NCI-H774 (cell line): ENCODE results near the gene HPS3.
"Not testable (repeated sequence)": the region's sequence is repeated elsewhere in the genome, so short reads cannot be mapped to it uniquely, and the experiment has no call there.

Experiments used
- DNase-seq: peaks from one replicate; lab custom pipeline; 2025; lab: John Stamatoyannopoulos, UW

Gene HPS3

DNA sequence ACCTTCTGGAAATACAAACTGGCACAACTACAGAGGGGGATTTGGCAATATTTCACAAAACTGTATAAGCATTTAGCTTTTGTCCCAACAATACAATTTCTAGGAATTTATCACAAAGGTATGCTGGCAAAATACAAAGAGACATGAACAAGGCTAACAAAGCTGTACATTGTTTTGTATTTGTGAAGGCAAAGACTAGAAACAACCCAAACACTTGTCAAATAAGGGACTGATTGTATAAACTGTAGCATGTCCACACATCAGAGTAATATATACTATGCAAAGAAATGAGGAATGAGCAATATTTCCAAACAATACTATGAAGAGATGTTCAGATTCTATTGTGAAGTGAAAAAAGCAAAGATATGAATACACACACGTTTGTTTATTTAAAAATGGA is 65.8 kb downstream of the HPS3 start:
- no peak for DNase-seq

DNA sequence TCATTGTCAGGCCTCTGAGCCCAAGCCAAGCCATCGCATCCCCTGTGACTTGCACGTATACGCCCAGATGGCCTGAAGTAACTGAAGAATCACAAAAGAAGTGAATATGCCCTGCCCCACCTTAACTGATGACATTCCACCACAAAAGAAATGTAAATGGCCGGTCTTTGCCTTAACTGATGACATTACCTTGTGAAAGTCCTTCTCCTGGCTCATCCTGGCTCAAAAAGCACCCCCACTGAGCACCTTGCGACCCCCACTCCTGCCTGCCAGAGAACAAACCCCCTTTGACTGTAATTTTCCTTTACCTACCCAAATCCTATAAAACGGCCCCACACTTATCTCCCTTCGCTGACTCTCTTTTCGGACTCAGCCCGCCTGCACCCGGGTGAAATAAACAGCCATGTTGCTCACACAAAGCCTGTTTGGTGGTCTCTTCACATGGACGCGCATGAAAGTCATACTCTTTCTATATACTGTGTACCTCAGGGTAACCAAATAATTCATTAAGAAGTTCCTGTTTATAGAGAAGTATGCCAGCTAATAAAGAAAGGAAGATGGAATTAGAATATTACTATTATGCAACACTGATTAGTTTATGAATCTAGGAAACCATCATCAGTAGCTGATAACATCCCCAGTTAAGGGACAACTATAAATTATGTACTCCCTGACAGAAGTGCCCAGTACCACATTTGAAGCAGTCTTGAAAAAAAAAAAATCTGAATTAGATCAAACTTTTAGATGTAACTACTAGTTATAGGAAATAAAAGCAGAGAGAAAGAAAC is 67.6 kb downstream of the HPS3 start:
- DNase-seq: not testable (repeated sequence)

DNA sequence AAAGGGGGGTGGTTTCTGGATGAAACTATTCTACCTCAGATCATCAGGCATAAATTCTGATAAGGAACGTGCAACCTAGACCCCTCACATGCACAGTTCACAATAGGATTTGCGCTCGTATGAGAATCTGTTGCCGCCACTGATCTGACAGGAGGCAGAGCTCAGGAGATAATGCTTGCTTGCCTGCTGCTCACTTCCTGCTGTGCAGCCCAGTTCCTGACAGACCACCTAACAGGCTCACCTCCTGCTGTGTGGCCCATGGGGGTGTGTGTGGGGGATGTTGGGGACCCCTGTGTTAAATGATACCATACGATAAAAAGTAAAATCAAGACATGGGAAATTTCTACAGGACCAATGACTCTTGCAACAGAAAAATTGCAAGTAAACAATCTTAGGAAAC is 68.2 kb downstream of the HPS3 start:
- no peak for DNase-seq

DNA sequence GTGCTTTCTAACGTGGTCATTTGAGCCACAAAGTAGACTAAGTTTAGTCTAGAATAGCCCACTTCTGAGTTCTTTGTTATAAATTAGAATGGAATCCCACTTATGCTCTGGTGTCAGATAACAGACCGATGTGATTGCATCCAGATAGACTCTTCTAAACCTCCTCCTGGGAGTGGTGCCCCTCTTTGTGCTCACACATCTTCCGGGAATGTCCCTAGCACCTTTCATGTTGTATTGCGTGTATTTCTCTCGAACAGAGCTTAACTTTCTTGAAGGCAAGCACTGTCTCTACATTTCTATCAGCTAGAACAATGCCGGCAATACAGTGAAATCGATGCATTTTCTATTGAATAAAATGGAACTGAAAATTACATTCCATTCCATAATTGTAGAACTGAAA is 69.2 kb downstream of the HPS3 start:
- DNase-seq: no peak

- DNase-seq: peak; percentile 28
Measured at GRCh38 chr3:149199474-149199873, 70.0 kb downstream of the HPS3 start.

DNA sequence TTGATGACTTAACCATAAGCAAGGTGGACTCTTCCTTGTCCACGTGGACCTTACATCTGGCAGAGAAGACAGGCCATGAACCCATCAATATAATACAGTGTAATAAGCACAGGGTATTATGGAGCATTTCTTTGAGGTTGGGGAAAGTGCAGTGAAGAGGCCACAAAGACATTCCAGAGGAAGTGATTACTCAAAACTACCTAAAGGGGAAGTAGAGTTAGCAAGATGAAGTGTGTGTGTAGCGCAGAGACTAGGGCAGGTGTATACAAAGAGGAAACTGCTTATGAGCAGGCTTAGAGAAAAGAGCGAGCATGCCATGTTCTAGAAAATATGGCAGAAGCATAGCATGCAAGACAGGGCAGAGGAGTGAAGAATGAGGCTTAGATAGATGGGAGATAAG is 74.3 kb downstream of the HPS3 start:
- DNase-seq: no peak

DNA sequence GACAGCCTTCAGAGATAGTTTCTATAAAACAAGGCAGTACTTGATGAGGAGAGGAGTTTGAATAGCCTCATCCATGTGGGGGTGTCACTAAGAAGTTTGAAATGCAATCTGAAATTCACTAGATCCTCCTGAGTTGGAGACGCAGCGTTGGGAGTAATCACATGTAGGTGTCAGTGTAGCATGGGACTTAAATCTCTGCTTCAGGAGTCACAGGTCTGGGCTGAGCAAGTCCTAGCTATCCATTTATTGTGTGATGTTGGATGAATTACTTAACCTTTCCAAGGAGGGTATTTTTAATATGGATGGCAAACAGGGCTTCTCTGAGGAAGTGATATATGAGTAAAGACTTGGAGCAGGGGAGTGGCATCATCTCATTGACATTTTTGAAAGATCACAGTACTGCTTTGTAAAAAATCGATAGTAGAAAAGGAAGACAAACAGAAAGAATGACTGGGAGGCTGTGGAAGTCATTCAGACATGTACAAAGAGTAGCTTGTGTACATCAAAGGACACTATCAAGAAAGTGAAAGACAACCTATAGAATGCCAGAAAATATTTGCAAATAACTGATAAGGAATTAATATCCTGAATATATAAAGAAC is 75.1 kb downstream of the HPS3 start:
- DNase-seq: no peak

GRCh38 chr3:149207475-149207874 is 78.0 kb downstream of the HPS3 start:
- DNase-seq: no peak

DNA sequence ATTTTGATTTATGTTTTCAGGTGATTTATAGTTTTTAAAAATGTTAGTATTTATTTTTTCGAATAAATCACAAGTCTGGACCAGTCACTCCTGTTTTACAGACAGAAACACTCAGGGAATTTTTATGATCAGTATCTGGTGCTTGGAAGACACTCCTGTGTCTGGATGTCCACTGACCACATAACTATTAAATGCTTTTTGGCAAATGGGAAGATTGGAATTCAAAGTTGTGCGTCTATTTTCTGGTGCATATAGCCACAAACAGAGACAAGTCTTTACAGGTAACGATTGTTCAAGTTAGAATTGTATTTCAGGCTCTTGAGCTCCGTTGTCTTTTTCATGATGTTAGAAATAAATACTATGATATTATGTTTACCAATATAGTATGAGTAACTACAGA is 80.0 kb downstream of the HPS3 start:
- no peak for DNase-seq

DNA sequence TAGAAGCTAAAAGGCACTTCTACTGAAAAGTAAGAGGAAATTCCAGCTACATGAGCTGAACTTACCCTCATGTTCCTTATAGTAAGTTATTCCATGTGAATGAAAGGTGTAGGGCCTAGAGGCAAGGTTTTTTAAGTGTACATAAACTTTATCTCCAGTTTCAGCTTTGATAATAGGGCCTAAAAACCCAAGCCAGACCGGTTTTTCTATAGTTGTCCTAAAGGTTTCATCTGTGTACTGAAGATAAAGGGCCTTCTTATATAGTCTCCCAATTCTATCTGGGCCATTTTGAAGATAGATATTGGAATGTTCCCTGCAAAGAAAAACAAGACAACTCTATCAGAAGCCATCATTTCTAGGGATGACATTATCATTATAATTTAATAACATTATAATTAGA is 82.9 kb downstream of the HPS3 start:
- no peak for DNase-seq

- peak; percentile 47 for DNase-seq
Measured at GRCh38 chr3:149214702-149215101, 85.3 kb downstream of the HPS3 start.

DNA sequence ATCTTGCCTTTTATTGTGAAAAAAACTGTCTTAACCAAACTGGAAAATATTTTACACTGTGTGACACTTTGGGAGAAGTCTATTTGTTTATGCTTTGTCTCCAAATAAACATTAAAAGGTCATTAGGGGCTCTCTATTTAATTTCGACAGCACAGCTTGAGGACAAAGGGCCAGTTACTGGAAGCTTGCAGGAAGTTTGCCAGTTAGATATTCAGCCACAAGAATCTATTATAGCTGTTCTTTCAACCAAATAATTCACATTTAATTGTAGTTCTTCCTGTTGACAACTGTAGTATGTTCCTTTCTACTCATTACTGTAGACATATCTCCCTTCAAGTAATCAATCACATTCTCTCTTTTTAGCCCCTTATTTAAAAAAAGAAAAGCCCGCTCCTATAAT is 86.1 kb downstream of the HPS3 start:
- peak; percentile 79 for DNase-seq

- DNase-seq: peak; percentile 29
Measured at GRCh38 chr3:149216193-149216869, 86.9 kb downstream of the HPS3 start.

GRCh38 chr3:149217347-149217746 is 87.9 kb downstream of the HPS3 start:
- DNase-seq: no peak

DNA sequence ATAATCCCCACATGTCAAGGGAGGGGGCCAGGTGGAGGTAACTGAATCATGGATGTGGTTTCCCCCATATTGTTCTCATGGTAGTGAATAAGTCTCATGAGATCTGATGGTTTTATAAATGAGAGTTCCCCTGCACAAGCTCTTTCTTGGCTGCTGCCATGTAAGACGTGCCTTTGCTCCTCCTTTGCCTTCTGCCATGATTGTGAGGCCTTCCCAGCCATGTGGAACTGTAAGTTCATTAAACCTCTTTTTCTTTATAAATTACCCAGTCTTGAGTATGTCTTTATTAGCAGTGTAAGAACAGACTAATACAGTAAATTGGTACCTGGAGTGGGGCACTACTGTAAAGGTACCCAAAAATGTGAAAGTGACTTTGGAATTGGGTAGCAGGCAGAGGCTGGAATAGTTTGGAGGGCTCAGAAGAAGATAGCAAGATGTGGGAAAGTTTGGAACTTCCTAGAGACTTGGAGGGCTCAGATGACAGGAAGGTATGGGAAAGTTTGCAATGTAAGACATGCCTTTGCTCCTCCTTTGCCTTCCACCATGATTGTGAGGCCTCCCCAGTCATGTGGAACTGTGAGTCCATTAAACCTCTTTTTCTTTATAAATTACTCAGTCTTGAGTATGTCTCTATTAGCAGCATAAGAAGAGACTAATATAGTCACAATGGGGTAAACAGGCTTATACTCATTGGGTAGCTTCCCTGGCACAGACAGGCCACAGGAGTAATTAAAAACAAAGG is 90.1 kb downstream of the HPS3 start:
- not testable (repeated sequence) for DNase-seq

GRCh38 chr3:149221783-149222517 is 92.5 kb downstream of the HPS3 start, which contains the start of gene CP:
Gene CP (minus strand): TSS chr3:149221829. CDS start chr3:149221792, 37 bp downstream.
- peak; percentile 33 for DNase-seq
